SH-SY5Y (cell line): ENCODE measurements around the gene FAM228B.

Source experiments
- GATA2 ChIP-seq: IDR thresholded peaks from 2 replicates; pipeline ENCODE4 v1.6.1; 2011; ENCODE audit warnings: mild to moderate bottlenecking, low read depth, low read length
- GATA3 ChIP-seq: IDR thresholded peaks from 2 replicates; pipeline ENCODE4 v1.6.1; 2011; ENCODE audit warnings: low read depth, mild to moderate bottlenecking, low read length, moderate library complexity

DNA sequence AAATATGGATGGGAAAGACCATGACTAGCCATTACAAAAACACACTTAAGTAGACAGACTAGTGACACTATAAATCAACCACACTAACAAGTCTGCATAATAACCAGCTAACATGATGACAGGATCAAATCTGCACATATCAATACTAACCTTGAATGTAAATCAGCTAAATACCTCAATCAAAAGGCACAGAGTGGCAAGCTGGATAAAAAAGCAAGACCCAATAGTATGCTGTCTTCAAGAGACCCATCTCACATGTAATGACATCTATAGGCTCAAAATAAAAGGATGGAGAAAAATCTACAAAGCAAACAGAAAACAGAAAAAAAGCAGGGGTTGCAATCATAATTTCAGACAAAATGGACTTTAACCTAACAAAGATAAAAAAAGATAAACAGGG, 16.5 kb upstream of the FAM228B start:
- TF ChIP-seq GATA2 (no peak), GATA3 (no peak)
